ENCODE measurements around the gene MOK.

MOK gene

GRCh38 chr14:102225386-102225785 is 79.6 kb downstream of the MOK start:
- DNase-seq (ENCODE audit: low read depth in 2 of 2): no peak

GRCh38 chr14:102223682-102224081 is 81.3 kb downstream of the MOK start:
- no peak for DNase-seq (ENCODE audit: low read depth in 2 of 2)

GRCh38 chr14:102222751-102223150 is 82.2 kb downstream of the MOK start:
- no peak for DNase-seq (ENCODE audit: low read depth in 2 of 2)

GRCh38 chr14:102222009-102222575 is 82.9 kb downstream of the MOK start:
- no peak for DNase-seq (ENCODE audit: low read depth in 2 of 2)

GRCh38 chr14:102221026-102221425 is 83.9 kb downstream of the MOK start:
- no peak for DNase-seq (ENCODE audit: low read depth in 2 of 2)

GRCh38 chr14:102220031-102220430 is 84.9 kb downstream of the MOK start:
- no peak for DNase-seq (ENCODE audit: low read depth in 2 of 2)

- no peak for DNase-seq (ENCODE audit: low read depth in 2 of 2)
Measured at GRCh38 chr14:102219316-102219715, 85.6 kb downstream of the MOK start.

GRCh38 chr14:102218688-102219087 is 86.3 kb downstream of the MOK start:
- no peak for DNase-seq (ENCODE audit: low read depth in 2 of 2)

- DNase-seq (ENCODE audit: low read depth in 2 of 2): no peak
Measured at GRCh38 chr14:102217987-102218421, 87.0 kb downstream of the MOK start.

- no peak for DNase-seq (ENCODE audit: low read depth in 2 of 2)
Measured at GRCh38 chr14:102217399-102217798, 87.6 kb downstream of the MOK start.

GRCh38 chr14:102215576-102216250 is 89.3 kb downstream of the MOK start:
- no peak for DNase-seq (ENCODE audit: low read depth in 2 of 2)

GRCh38 chr14:102215071-102215470 is 89.9 kb downstream of the MOK start:
- no peak for DNase-seq (ENCODE audit: low read depth in 2 of 2)

- DNase-seq (ENCODE audit: low read depth in 2 of 2): no peak
Measured at GRCh38 chr14:102213984-102214658, 90.8 kb downstream of the MOK start.

- DNase-seq (ENCODE audit: low read depth in 2 of 2): no peak
Measured at GRCh38 chr14:102213470-102213869, 91.5 kb downstream of the MOK start.

GRCh38 chr14:102212845-102213244 is 92.1 kb downstream of the MOK start:
- no peak for DNase-seq (ENCODE audit: low read depth in 2 of 2)

GRCh38 chr14:102212356-102212755 is 92.6 kb downstream of the MOK start:
- no peak for DNase-seq (ENCODE audit: low read depth in 2 of 2)

- no peak for DNase-seq (ENCODE audit: low read depth in 2 of 2)
Measured at GRCh38 chr14:102211240-102211639, 93.7 kb downstream of the MOK start.

GRCh38 chr14:102210421-102211042 is 94.4 kb downstream of the MOK start:
- DNase-seq (ENCODE audit: low read depth in 2 of 2): no peak

- no peak for DNase-seq (ENCODE audit: low read depth in 2 of 2)
Measured at GRCh38 chr14:102209224-102209966, 95.6 kb downstream of the MOK start.

GRCh38 chr14:102208741-102209140 is 96.2 kb downstream of the MOK start:
- no peak for DNase-seq (ENCODE audit: low read depth in 2 of 2)

GRCh38 chr14:102207831-102208365 is 97.1 kb downstream of the MOK start:
- DNase-seq (ENCODE audit: low read depth in 2 of 2): no peak

GRCh38 chr14:102206918-102207317 is 98.0 kb downstream of the MOK start:
- DNase-seq (ENCODE audit: low read depth in 2 of 2): no peak
